CD4-positive, alpha-beta memory T cell (primary cell): ENCODE measurements around the gene MAP6. TPM values are rescaled to one million over a fixed set of nuclear protein-coding genes. Genes with fewer than 3 reads are reported as not detected.

ENCODE experiments used
- CTCF ChIA-PET: fragments of 350-600 bp; sonication (Branson Sonifier 250); formaldehyde crosslinking; loops from one replicate; lab custom pipeline; 2021; ENCODE audit warnings: inconsistent platforms; ENCODE audit not compliant: partially characterized antibody; lab: Charles Lee
- POLR2A ChIA-PET: fragments of 350-600 bp; sonication (Branson Sonifier 250); formaldehyde crosslinking; loops from one replicate; lab custom pipeline; 2021; ENCODE audit not compliant: partially characterized antibody; lab: Charles Lee
- DNase-seq, 5 donors: peaks; one replicate each; pipeline versions ENCODE4 v3.0.0 to v3.0.0-alpha.2; 2020 to 2022; ENCODE audit warnings: mixed read lengths in 1 of 5
- H3K27ac ChIP-seq: one replicate; pipeline ENCODE4 v1.7.0; 2013; ENCODE audit warnings: low read depth, low read length
- H3K27me3 ChIP-seq: 2 replicates; pipeline ENCODE4 v1.7.0; 2013; ENCODE audit warnings: mild to moderate bottlenecking, low read length, moderate library complexity; ENCODE audit not compliant: insufficient read depth
- H3K36me3 ChIP-seq: 2 replicates; pipeline ENCODE4 v1.7.0; 2013; ENCODE audit warnings: mild to moderate bottlenecking, low read length, moderate library complexity; ENCODE audit not compliant: insufficient read depth
- H3K4me1 ChIP-seq: 2 replicates; pipeline ENCODE4 v1.7.0; 2013; ENCODE audit warnings: mild to moderate bottlenecking, low read length, moderate library complexity; ENCODE audit not compliant: insufficient read depth
- H3K4me3 ChIP-seq, 2 donors: one replicate each; pipeline ENCODE4 v1.7.0; 2013; ENCODE audit warnings: low read length in 2 of 2, mild to moderate bottlenecking in 1 of 2
- H3K9me3 ChIP-seq, 2 donors: one replicate each; pipeline ENCODE4 v1.7.0; 2013; ENCODE audit warnings: low read length in 2 of 2, control low read depth in 1 of 2; ENCODE audit not compliant: control insufficient read depth in 1 of 2
- H3K27ac Mint-ChIP-seq, 7 donors: one replicate each; pipeline ENCODE4 v1.8.0; 2020 to 2021; ENCODE audit warnings: mixed read lengths in 7 of 7, mild to moderate bottlenecking in 6 of 7, inconsistent platforms in 3 of 7, moderate library complexity in 3 of 7
- H3K27me3 Mint-ChIP-seq, 2 donors: one replicate each; pipeline ENCODE4 v1.8.0; 2020 to 2021; ENCODE audit warnings: mixed read lengths in 2 of 2
- H3K36me3 Mint-ChIP-seq, 2 donors: one replicate each; pipeline ENCODE4 v1.8.0; 2020 to 2021; ENCODE audit warnings: mixed read lengths in 2 of 2, inconsistent platforms in 1 of 2, mild to moderate bottlenecking in 1 of 2
- H3K4me1 Mint-ChIP-seq, 4 donors: one replicate each; pipeline ENCODE4 v1.8.0; 2020 to 2021; ENCODE audit warnings: mixed read lengths in 4 of 4, mild to moderate bottlenecking in 1 of 4
- H3K4me3 Mint-ChIP-seq, 8 donors: one replicate each; pipeline ENCODE4 v1.8.0; 2020 to 2021; ENCODE audit warnings: mixed read lengths in 8 of 8, mild to moderate bottlenecking in 7 of 8, moderate library complexity in 6 of 8, inconsistent platforms in 3 of 8
- H3K9me3 Mint-ChIP-seq, 8 donors: one replicate each; pipeline ENCODE4 v1.8.0; 2020 to 2021; ENCODE audit warnings: mixed read lengths in 8 of 8, mild to moderate bottlenecking in 5 of 8, inconsistent platforms in 3 of 8, moderate library complexity in 1 of 8
- intact Hi-C: fragments of 100-400 bp; cut with micrococcal nuclease; formaldehyde crosslinking; loops from one replicate; pipeline ENCODE4 v1.15.1; 2023
- polyA plus RNA-seq, 2 donors: library from polyadenylated mRNA; unstranded; fragments of 300-500 nt; fragmentation: Illumina TruSeq; gene quantifications; one replicate each; pipeline ENCODE4 v1.2.3, GENCODE V29; 2021
- total RNA-seq, 2 experiments: library from RNA; stranded (reverse); gene quantifications; one replicate each; pipeline ENCODE4 v1.2.3, GENCODE V29; 2021

The MAP6 gene
- total and polyA plus RNA-seq, 4 experiments from 2014 or later = not detected

- no peak for DNase-seq
- Mint-ChIP-seq H3K27me3 (peaks cover 5 to 11% of the 10 kb centered on the region in 2 donors), H3K4me3 (no peak overlapping the region), H3K9me3 (peaks cover 0 to 8% (median 2%) of the 10 kb centered on the region in 8 donors), H3K36me3 (no peaks in the 10 kb centered on the region), H3K27ac (no peak overlapping the region), H3K4me1 (no peaks in the 10 kb centered on the region)
- no peaks in the 10 kb centered on the region for H3K4me1 ChIP-seq
- intact Hi-C loops = no loop called here
- H3K36me3 ChIP-seq = no peaks in the 10 kb centered on the region
- no peaks in the 10 kb centered on the region for H3K27me3 ChIP-seq
- CTCF ChIA-PET = interaction anchor here (0.7 kb wide), 1 partner anchor 13 kb away, joined by 3 read pairs; no protein-coding TSS in a partner anchor
- no peak overlapping the region for H3K4me3 ChIP-seq
- H3K9me3 ChIP-seq = no peaks in the 10 kb centered on the region
- H3K27ac ChIP-seq = no peak overlapping the region
- POLR2A ChIA-PET = no interaction called here
Measured at GRCh38 chr11:75615751-75616150, 53.1 kb downstream of the MAP6 start.

GRCh38 chr11:75611823-75612222, 57.0 kb downstream of the MAP6 start:
- Histone ChIP-seq H3K9me3 (no peaks in the 10 kb centered on the region), H3K4me1 (no peaks in the 10 kb centered on the region), H3K36me3 (no peaks in the 10 kb centered on the region), H3K27me3 (no peaks in the 10 kb centered on the region), H3K4me3 (no peak overlapping the region), H3K27ac (no peak overlapping the region)
- POLR2A ChIA-PET = no interaction called here
- H3K27ac Mint-ChIP-seq = no peak overlapping the region
- DNase-seq = no peak
- H3K36me3 Mint-ChIP-seq = no peaks in the 10 kb centered on the region
- no peaks in the 10 kb centered on the region for H3K9me3 Mint-ChIP-seq
- CTCF ChIA-PET = no interaction called here
- intact Hi-C loops = no loop called here
- H3K27me3 Mint-ChIP-seq = peaks cover 5 to 14% of the 10 kb centered on the region in 2 donors
- H3K4me1 Mint-ChIP-seq = no peaks in the 10 kb centered on the region
- H3K4me3 Mint-ChIP-seq = no peak overlapping the region

GRCh38 chr11:75606099-75606498, 62.7 kb downstream of the MAP6 start:
- H3K27me3 Mint-ChIP-seq = peaks cover 4 to 13% of the 10 kb centered on the region in 2 donors
- no peaks in the 10 kb centered on the region for H3K36me3 ChIP-seq
- H3K27ac ChIP-seq = no peak overlapping the region
- intact Hi-C loops = no loop called here
- no peaks in the 10 kb centered on the region for H3K9me3 ChIP-seq
- H3K4me1 Mint-ChIP-seq = no peaks in the 10 kb centered on the region
- no peaks in the 10 kb centered on the region for H3K9me3 Mint-ChIP-seq
- CTCF ChIA-PET = no interaction called here
- POLR2A ChIA-PET = no interaction called here
- H3K4me1 ChIP-seq = no peaks in the 10 kb centered on the region
- peaks cover 7% of the 10 kb centered on the region for H3K27me3 ChIP-seq
- DNase-seq = no peak
- no peak overlapping the region for H3K4me3 Mint-ChIP-seq
- no peak overlapping the region for H3K4me3 ChIP-seq
- no peaks in the 10 kb centered on the region for H3K36me3 Mint-ChIP-seq
- H3K27ac Mint-ChIP-seq = no peak overlapping the region

GRCh38 chr11:75603791-75604736, 64.8 kb downstream of the MAP6 start:
- H3K4me1 ChIP-seq = no peaks in the 10 kb centered on the region
- no peak overlapping the region for H3K4me3 Mint-ChIP-seq
- H3K4me1 Mint-ChIP-seq = no peaks in the 10 kb centered on the region
- peaks cover 0 to 9% of the 10 kb centered on the region in 2 donors for H3K27me3 Mint-ChIP-seq
- ChIA-PET POLR2A (no interaction called here), CTCF (no interaction called here)
- no peak for DNase-seq
- H3K36me3 ChIP-seq = no peaks in the 10 kb centered on the region
- intact Hi-C loops = no loop called here
- no peak overlapping the region for H3K27ac ChIP-seq
- H3K9me3 ChIP-seq = no peaks in the 10 kb centered on the region
- H3K27ac Mint-ChIP-seq = no peak overlapping the region
- H3K36me3 Mint-ChIP-seq = no peaks in the 10 kb centered on the region
- H3K9me3 Mint-ChIP-seq = no peaks in the 10 kb centered on the region
- H3K27me3 ChIP-seq = peaks cover 7% of the 10 kb centered on the region
- no peak overlapping the region for H3K4me3 ChIP-seq

- no peaks in the 10 kb centered on the region for H3K9me3 Mint-ChIP-seq
- H3K4me3 Mint-ChIP-seq = no peak overlapping the region
- CTCF ChIA-PET = no interaction called here
- H3K27me3 Mint-ChIP-seq = peaks cover 0 to 9% of the 10 kb centered on the region in 2 donors
- H3K4me1 ChIP-seq = no peaks in the 10 kb centered on the region
- no peaks in the 10 kb centered on the region for H3K9me3 ChIP-seq
- H3K4me3 ChIP-seq = no peak overlapping the region
- H3K27me3 ChIP-seq = peaks cover 7% of the 10 kb centered on the region
- no peaks in the 10 kb centered on the region for H3K4me1 Mint-ChIP-seq
- H3K36me3 Mint-ChIP-seq = no peaks in the 10 kb centered on the region
- POLR2A ChIA-PET = no interaction called here
- no peaks in the 10 kb centered on the region for H3K36me3 ChIP-seq
- intact Hi-C loops = no loop called here
- no peak overlapping the region for H3K27ac ChIP-seq
- no peak overlapping the region for H3K27ac Mint-ChIP-seq
- DNase-seq = no peak
Measured at GRCh38 chr11:75602951-75603350, 65.9 kb downstream of the MAP6 start.

- Histone ChIP-seq H3K4me3 (no peak overlapping the region), H3K27ac (no peak overlapping the region), H3K36me3 (no peaks in the 10 kb centered on the region), H3K9me3 (no peaks in the 10 kb centered on the region), H3K4me1 (no peaks in the 10 kb centered on the region), H3K27me3 (peaks cover 7% of the 10 kb centered on the region)
- Mint-ChIP-seq H3K9me3 (no peaks in the 10 kb centered on the region), H3K4me1 (no peaks in the 10 kb centered on the region), H3K27me3 (peaks cover 0 to 9% of the 10 kb centered on the region in 2 donors), H3K36me3 (no peaks in the 10 kb centered on the region), H3K27ac (no peak overlapping the region), H3K4me3 (no peak overlapping the region)
- ChIA-PET CTCF (interaction anchor here (1.2 kb wide), 1 partner anchor 10 kb away, joined by 5 read pairs; no protein-coding TSS in a partner anchor), POLR2A (no interaction called here)
- intact Hi-C loops = no loop called here
- DNase-seq = no peak
Measured at GRCh38 chr11:75601494-75601893, 67.3 kb downstream of the MAP6 start.

- peaks cover 1 to 6% of the 10 kb centered on the region in 2 donors for H3K27me3 Mint-ChIP-seq
- CTCF ChIA-PET = interaction anchor here (1.2 kb wide), 2 partner anchors 8 to 9 kb away, joined by 3 to 5 read pairs; no protein-coding TSS in a partner anchor
- intact Hi-C loops = no loop called here
Measured at GRCh38 chr11:75600356-75600755, 68.5 kb downstream of the MAP6 start.

More at GRCh38 chr11:75600356-75600755, 68.5 kb downstream of the MAP6 start:
- Histone ChIP-seq H3K27me3 (peaks cover 7% of the 10 kb centered on the region), H3K36me3 (no peaks in the 10 kb centered on the region), H3K27ac (no peak overlapping the region), H3K9me3 (no peaks in the 10 kb centered on the region), H3K4me3 (no peak overlapping the region), H3K4me1 (no peaks in the 10 kb centered on the region)
- H3K4me3 Mint-ChIP-seq = no peak overlapping the region
- H3K9me3 Mint-ChIP-seq = no peaks in the 10 kb centered on the region
- DNase-seq = no peak
- H3K4me1 Mint-ChIP-seq = no peaks in the 10 kb centered on the region
- POLR2A ChIA-PET = no interaction called here
- no peak overlapping the region for H3K27ac Mint-ChIP-seq
- no peaks in the 10 kb centered on the region for H3K36me3 Mint-ChIP-seq
